Endothelial cell of umbilical vein (primary cell): ENCODE results near the gene VPS26C. TPM values are rescaled to one million over a fixed set of nuclear protein-coding genes. Genes with fewer than 3 reads are reported as not detected.

Experiments
- BruUV-seq: library from RNA; stranded (reverse); fragments of 400-500 nt; replicated peaks from 2 replicates; lab custom pipeline; 2021; lab: Mats Ljungman, UMichigan
- CTCF ChIA-PET: fragments of 300-600, 350-600 bp; sonication (Branson Sonifier 250); formaldehyde crosslinking; loops from one replicate; lab custom pipeline; 2021; ENCODE audit warnings: antibody characterized with exemption, inconsistent platforms; lab: Charles Lee
- POLR2A ChIA-PET: fragments of 300-600, 350-600 bp; sonication (Branson Sonifier 250); formaldehyde crosslinking; loops from one replicate; lab custom pipeline; 2021; ENCODE audit warnings: antibody characterized with exemption, inconsistent platforms; lab: Charles Lee
- DNase-seq: peaks from one replicate; pipeline ENCODE4 v3.0.0-alpha.2; 2011; ENCODE audit warnings: low read depth, low spot score
- FAIRE-seq: peaks from 2 replicates; lab custom pipeline; 2011; peaks lifted over from hg19 to GRCh38; lab: Jason Lieb, UNC
- H2AFZ ChIP-seq: 2 replicates; pipeline ENCODE4 v1.6.0; 2012; ENCODE audit warnings: low read depth, low read length, control low read depth, inconsistent platforms
- H3K27ac ChIP-seq: 2 replicates; pipeline ENCODE4 v1.5.1; 2011; ENCODE audit warnings: low read depth, mild to moderate bottlenecking, control low read depth, low read length, moderate library complexity; ENCODE audit not compliant: insufficient read depth
- H3K27me3 ChIP-seq, 2 experiments: 2 replicates each; pipeline versions ENCODE4 v1.6.0 to v1.6.1; 2011; ENCODE audit warnings: low read length in 2 of 2, mixed read lengths in 1 of 2; ENCODE audit not compliant: control insufficient read depth in 2 of 2, insufficient read depth in 2 of 2
- H3K36me3 ChIP-seq, 2 experiments: 2 replicates in 1 of 2; 3 replicates in 1 of 2; pipeline ENCODE4 v1.5.1; 2011; ENCODE audit warnings: low read length in 2 of 2, mild to moderate bottlenecking in 1 of 2, moderate library complexity in 1 of 2; ENCODE audit not compliant: control insufficient read depth in 2 of 2, insufficient read depth in 2 of 2; ENCODE audit errors: extremely low read depth in 1 of 2
- H3K4me1 ChIP-seq: 3 replicates; pipeline ENCODE4 v1.5.1; 2011; ENCODE audit warnings: mild to moderate bottlenecking, low read length; ENCODE audit not compliant: control insufficient read depth, insufficient read depth; ENCODE audit errors: extremely low read depth
- H3K4me2 ChIP-seq: 2 replicates; pipeline ENCODE4 v1.6.1; 2011; ENCODE audit warnings: low read length, control low read depth, mixed read lengths; ENCODE audit not compliant: insufficient read depth
- H3K4me3 ChIP-seq, 3 experiments: fragments of 200-600 bp in 1 of 3; sonication (generic), shearing (Covaris generic) in 1 of 3; replicated peaks in 1 of 3; 2 replicates each; pipeline ENCODE4 v1.5.1; 2011 to 2016; ENCODE audit warnings: control low read depth in 3 of 3, low read length in 3 of 3, mild to moderate bottlenecking in 2 of 3, inconsistent platforms in 1 of 3, low read depth in 1 of 3, moderate library complexity in 1 of 3; ENCODE audit not compliant: insufficient read depth in 1 of 3
- H3K79me2 ChIP-seq: 2 replicates; pipeline ENCODE4 v1.6.0; 2012; ENCODE audit warnings: low read length, inconsistent platforms; ENCODE audit not compliant: control insufficient read depth, insufficient read depth
- H3K9ac ChIP-seq: replicated peaks from 2 replicates; pipeline ENCODE3; 2011; ENCODE audit warnings: low read length, control low read depth; ENCODE audit not compliant: insufficient read depth; ENCODE audit errors: extremely low read depth
- H3K9me1 ChIP-seq: replicated peaks from 3 replicates; pipeline ENCODE4 v1.6.0; 2011; ENCODE audit warnings: mild to moderate bottlenecking, low read length; ENCODE audit not compliant: control insufficient read depth, insufficient read depth; ENCODE audit errors: extremely low read depth
- H3K9me3 ChIP-seq: replicated peaks from 2 replicates; pipeline ENCODE4 v1.5.1; 2012; ENCODE audit warnings: low read length, inconsistent platforms; ENCODE audit not compliant: control insufficient read depth, insufficient read depth
- H4K20me1 ChIP-seq: replicated peaks from 2 replicates; pipeline ENCODE3; 2011; ENCODE audit warnings: mild to moderate bottlenecking, low read length; ENCODE audit not compliant: control insufficient read depth, insufficient read depth; ENCODE audit errors: extremely low read depth
- FOS ChIP-seq: IDR thresholded peaks from 2 replicates; pipeline ENCODE4 v1.6.1; 2011; ENCODE audit warnings: mild to moderate bottlenecking, low read length, moderate library complexity, borderline replicate concordance; ENCODE audit not compliant: insufficient read depth
- JUN ChIP-seq: IDR thresholded peaks from 2 replicates; pipeline ENCODE4 v1.6.1; 2011; ENCODE audit warnings: borderline replicate concordance, low read depth; ENCODE audit not compliant: insufficient read length, insufficient read depth
- MAX ChIP-seq: IDR thresholded peaks from 2 replicates; pipeline ENCODE4 v1.6.1; 2011; ENCODE audit not compliant: insufficient read depth, insufficient read length
- MYC ChIP-seq: IDR thresholded peaks from one replicate; pipeline ENCODE4 v1.6.1; 2011; ENCODE audit warnings: mild to moderate bottlenecking, low read depth, low read length
- POLR2A ChIP-seq: IDR thresholded peaks from 2 replicates; pipeline ENCODE4 v1.6.1; 2012; ENCODE audit warnings: low read depth, mild to moderate bottlenecking, control low read depth, low read length
- POLR2AphosphoS5 ChIP-seq: IDR thresholded peaks from 2 replicates; pipeline ENCODE4 v1.6.1; 2012; ENCODE audit warnings: low read depth, mild to moderate bottlenecking, control low read depth, low read length, moderate library complexity; ENCODE audit not compliant: insufficient read depth
- dilution Hi-C: fragments of 300-500 bp; cut with MboI; formaldehyde crosslinking; loops from one replicate; pipeline ENCODE4 v1.15.0; 2019; ENCODE audit warnings: low sequenced_read_pairs; ENCODE audit not compliant: extremely low pct_ligation_motif_present
- intact Hi-C: fragments of 100-400 bp; cut with micrococcal nuclease; formaldehyde crosslinking; loops from one replicate; pipeline ENCODE4 v1.10.0; 2022
- polyA plus RNA-seq, 4 experiments: library from polyadenylated mRNA; depleted of rRNA in 3 of 4; stranded (reverse) in 3 of 4; unstranded in 1 of 4; fragments of >200 nt; gene quantifications; 2 replicates each; pipeline versions ENCODE4 v1.2.1 to v1.2.3, GENCODE V29; 2011 to 2012; ENCODE audit warnings: missing spikeins in 1 of 4
- total RNA-seq: library from RNA; stranded (reverse); gene quantifications from 2 replicates; pipeline ENCODE4 v1.2.3, GENCODE V29; 2021
- TF ChIP-seq, protein P1 (sequence below), 2 donors: IDR thresholded peaks; 1 replicate in 1 of 2; 2 replicates in 1 of 2; pipeline ENCODE4 v1.5.1; 2011; ENCODE audit warnings: low read length in 2 of 2, mild to moderate bottlenecking in 2 of 2, moderate library complexity in 2 of 2, control low read depth in 1 of 2, inconsistent platforms in 1 of 2, low read depth in 1 of 2; ENCODE audit not compliant: insufficient read depth in 1 of 2; ENCODE audit errors: extremely low read depth in 1 of 2

Gene VPS26C
- total and polyA plus RNA-seq, 2 donors (not counting 3 experiments of a cell fraction or from before 2014, with no cell fraction given) = 35.2 to 53.7 TPM

DNA sequence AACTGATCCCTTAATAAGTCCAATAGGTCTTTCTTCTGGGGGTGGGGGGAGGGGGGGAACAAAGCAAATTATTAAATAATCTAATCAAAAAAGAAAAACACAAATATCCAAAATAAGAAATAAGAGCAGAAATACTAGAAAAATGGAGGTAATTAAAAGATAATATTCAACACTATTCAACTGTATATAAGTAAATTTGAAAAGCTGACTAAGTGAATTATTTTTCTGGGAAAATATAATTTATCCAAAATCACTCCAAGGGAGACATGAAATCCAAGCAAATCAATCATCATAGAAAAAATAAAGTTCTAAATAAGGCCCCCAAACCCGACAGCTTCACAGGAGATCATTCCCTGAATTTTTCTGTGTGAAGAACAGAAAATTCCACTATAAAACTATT is 18.8 kb downstream of the VPS26C start:
- H3K9ac ChIP-seq = no peak overlapping the region
- H3K27ac ChIP-seq = no peak overlapping the region
- H3K9me1 ChIP-seq = no peaks in the 10 kb centered on the region
- dilution Hi-C loops (no loop called here), intact Hi-C loops (no loop called here)
- ChIA-PET POLR2A (no interaction called here), CTCF (no interaction called here)
- no peaks in the 10 kb centered on the region for H3K27me3 ChIP-seq
- H2AFZ ChIP-seq = no peak overlapping the region
- DNase-seq = no peak
- H3K4me2 ChIP-seq = no peak overlapping the region
- FAIRE-seq = no peak
- TF ChIP-seq MAX = no peak
- TF ChIP-seq, protein P1, sequence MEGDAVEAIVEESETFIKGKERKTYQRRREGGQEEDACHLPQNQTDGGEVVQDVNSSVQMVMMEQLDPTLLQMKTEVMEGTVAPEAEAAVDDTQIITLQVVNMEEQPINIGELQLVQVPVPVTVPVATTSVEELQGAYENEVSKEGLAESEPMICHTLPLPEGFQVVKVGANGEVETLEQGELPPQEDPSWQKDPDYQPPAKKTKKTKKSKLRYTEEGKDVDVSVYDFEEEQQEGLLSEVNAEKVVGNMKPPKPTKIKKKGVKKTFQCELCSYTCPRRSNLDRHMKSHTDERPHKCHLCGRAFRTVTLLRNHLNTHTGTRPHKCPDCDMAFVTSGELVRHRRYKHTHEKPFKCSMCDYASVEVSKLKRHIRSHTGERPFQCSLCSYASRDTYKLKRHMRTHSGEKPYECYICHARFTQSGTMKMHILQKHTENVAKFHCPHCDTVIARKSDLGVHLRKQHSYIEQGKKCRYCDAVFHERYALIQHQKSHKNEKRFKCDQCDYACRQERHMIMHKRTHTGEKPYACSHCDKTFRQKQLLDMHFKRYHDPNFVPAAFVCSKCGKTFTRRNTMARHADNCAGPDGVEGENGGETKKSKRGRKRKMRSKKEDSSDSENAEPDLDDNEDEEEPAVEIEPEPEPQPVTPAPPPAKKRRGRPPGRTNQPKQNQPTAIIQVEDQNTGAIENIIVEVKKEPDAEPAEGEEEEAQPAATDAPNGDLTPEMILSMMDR (IDR thresholded peaks at IDR 0.05; ENCODE audit: extremely low read depth in 1 of 2, insufficient read depth in 1 of 2, low read depth in 1 of 2, low read length in 2 of 2) = no peak
- TF ChIP-seq FOS = no peak
- TF ChIP-seq POLR2A = no peak
- TF ChIP-seq POLR2AphosphoS5 = no peak
- no peak for TF ChIP-seq MYC
- TF ChIP-seq JUN = no peak
- no peaks in the 10 kb centered on the region for H3K36me3 ChIP-seq
- peaks cover 10% of the 10 kb centered on the region for H4K20me1 ChIP-seq
- no TSS peak for BruUV-seq
- no peaks in the 10 kb centered on the region for H3K4me1 ChIP-seq
- H3K79me2 ChIP-seq = peaks cover 67% of the 10 kb centered on the region
- H3K4me3 ChIP-seq = no peak overlapping the region
- H3K9me3 ChIP-seq = no peaks in the 10 kb centered on the region
